Chondrocyte (in vitro differentiated cells): ENCODE results near the gene SNAP47. TPM values are rescaled to one million over a fixed set of nuclear protein-coding genes. Genes with fewer than 3 reads are reported as not detected.

ENCODE experiments used
- DNase-seq: peaks from one replicate; pipeline ENCODE4 v3.0.0; 2021; ENCODE audit warnings: mixed read lengths, low spot score
- H3K27ac Mint-ChIP-seq: one replicate; pipeline ENCODE4 v1.8.0; 2021; ENCODE audit warnings: mild to moderate bottlenecking, moderate library complexity, mixed read lengths; ENCODE audit not compliant: unreplicated experiment
- H3K27me3 Mint-ChIP-seq: 2 replicates; pipeline ENCODE4 v1.8.0; 2021; ENCODE audit warnings: low read depth, mixed read lengths
- H3K36me3 Mint-ChIP-seq: 2 replicates; pipeline ENCODE4 v1.8.0; 2021; ENCODE audit warnings: low read depth, mixed read lengths
- H3K4me1 Mint-ChIP-seq: 2 replicates; pipeline ENCODE4 v1.8.0; 2021; ENCODE audit warnings: low read depth, mild to moderate bottlenecking, mixed read lengths
- H3K4me3 Mint-ChIP-seq: one replicate; pipeline ENCODE4 v1.8.0; 2021; ENCODE audit warnings: mild to moderate bottlenecking, moderate library complexity, mixed read lengths; ENCODE audit not compliant: unreplicated experiment
- H3K9me3 Mint-ChIP-seq: 2 replicates; pipeline ENCODE4 v1.8.0; 2021; ENCODE audit warnings: low read depth, mixed read lengths
- total RNA-seq: library from RNA; stranded (reverse); gene quantifications from 3 replicates; pipeline ENCODE4 v1.2.1, GENCODE V29; 2021
- TF ChIP-seq, protein P1 (sequence below): fragments of 200-600 bp; sonication (generic); IDR thresholded peaks from 2 replicates; pipeline ENCODE4 v1.5.0; 2021; ENCODE audit warnings: antibody characterized with exemption, mild to moderate bottlenecking, moderate library complexity

The SNAP47 gene
- total RNA-seq, 1 donor from 2014 or later, result 22.5 TPM

GRCh38 chr1:227768640-227769039 is 33.4 kb downstream of the SNAP47 start:
- Mint-ChIP-seq H3K4me3 (no peak overlapping the region), H3K36me3 (peaks cover 25% of the 10 kb centered on the region), H3K27ac (no peak overlapping the region), H3K27me3 (no peaks in the 10 kb centered on the region), H3K9me3 (no peaks in the 10 kb centered on the region), H3K4me1 (peaks cover 8% of the 10 kb centered on the region)
- TF ChIP-seq, protein P1, sequence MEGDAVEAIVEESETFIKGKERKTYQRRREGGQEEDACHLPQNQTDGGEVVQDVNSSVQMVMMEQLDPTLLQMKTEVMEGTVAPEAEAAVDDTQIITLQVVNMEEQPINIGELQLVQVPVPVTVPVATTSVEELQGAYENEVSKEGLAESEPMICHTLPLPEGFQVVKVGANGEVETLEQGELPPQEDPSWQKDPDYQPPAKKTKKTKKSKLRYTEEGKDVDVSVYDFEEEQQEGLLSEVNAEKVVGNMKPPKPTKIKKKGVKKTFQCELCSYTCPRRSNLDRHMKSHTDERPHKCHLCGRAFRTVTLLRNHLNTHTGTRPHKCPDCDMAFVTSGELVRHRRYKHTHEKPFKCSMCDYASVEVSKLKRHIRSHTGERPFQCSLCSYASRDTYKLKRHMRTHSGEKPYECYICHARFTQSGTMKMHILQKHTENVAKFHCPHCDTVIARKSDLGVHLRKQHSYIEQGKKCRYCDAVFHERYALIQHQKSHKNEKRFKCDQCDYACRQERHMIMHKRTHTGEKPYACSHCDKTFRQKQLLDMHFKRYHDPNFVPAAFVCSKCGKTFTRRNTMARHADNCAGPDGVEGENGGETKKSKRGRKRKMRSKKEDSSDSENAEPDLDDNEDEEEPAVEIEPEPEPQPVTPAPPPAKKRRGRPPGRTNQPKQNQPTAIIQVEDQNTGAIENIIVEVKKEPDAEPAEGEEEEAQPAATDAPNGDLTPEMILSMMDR, result no peak
- DNase-seq, result no peak

- Mint-ChIP-seq H3K4me3 (no peak overlapping the region), H3K27me3 (no peaks in the 10 kb centered on the region), H3K27ac (no peak overlapping the region), H3K36me3 (peaks cover 25% of the 10 kb centered on the region), H3K9me3 (no peaks in the 10 kb centered on the region), H3K4me1 (peaks cover 1% of the 10 kb centered on the region)
- TF ChIP-seq, protein P1, result no peak
- no peak for DNase-seq
Measured at GRCh38 chr1:227769047-227769935, 34.1 kb downstream of the SNAP47 start.

- Mint-ChIP-seq H3K4me1 (no peaks in the 10 kb centered on the region), H3K36me3 (peaks cover 25% of the 10 kb centered on the region), H3K27ac (no peak overlapping the region), H3K9me3 (no peaks in the 10 kb centered on the region), H3K4me3 (no peak overlapping the region), H3K27me3 (no peaks in the 10 kb centered on the region)
- TF ChIP-seq, protein P1, result no peak
- no peak for DNase-seq
Measured at GRCh38 chr1:227769936-227770494, 34.8 kb downstream of the SNAP47 start.

- H3K4me3 Mint-ChIP-seq, result no peak overlapping the region
- no peaks in the 10 kb centered on the region for H3K27me3 Mint-ChIP-seq
- TF ChIP-seq, protein P1, result no peak
- no peak overlapping the region for H3K27ac Mint-ChIP-seq
- no peaks in the 10 kb centered on the region for H3K4me1 Mint-ChIP-seq
- peak; percentile 86 for DNase-seq
- H3K9me3 Mint-ChIP-seq, result no peaks in the 10 kb centered on the region
- peaks cover 25% of the 10 kb centered on the region for H3K36me3 Mint-ChIP-seq
Measured at GRCh38 chr1:227770812-227771211, 35.6 kb downstream of the SNAP47 start.

DNA sequence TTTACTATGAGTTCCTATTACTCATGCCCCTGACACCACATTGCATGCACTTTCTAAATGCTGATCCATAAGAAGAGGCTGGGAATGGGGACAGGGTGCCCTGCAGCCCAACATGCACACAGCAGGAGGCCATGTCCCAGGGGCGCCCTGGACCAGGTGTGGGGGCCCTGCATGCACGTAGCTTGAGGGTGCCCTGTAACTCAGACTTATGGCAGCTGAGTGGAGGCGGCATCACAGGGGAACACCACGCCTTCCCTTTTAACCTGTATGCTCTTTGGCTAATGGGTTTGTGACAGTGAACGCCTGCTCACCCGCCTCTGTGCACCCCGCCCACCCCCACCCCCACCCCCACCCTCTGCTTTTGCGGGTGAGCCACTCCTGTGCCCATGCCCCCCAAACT is 36.1 kb downstream of the SNAP47 start:
- Mint-ChIP-seq H3K36me3 (peaks cover 27% of the 10 kb centered on the region), H3K9me3 (no peaks in the 10 kb centered on the region), H3K4me3 (no peak overlapping the region), H3K4me1 (peaks cover 5% of the 10 kb centered on the region), H3K27ac (no peak overlapping the region), H3K27me3 (no peaks in the 10 kb centered on the region)
- no peak for DNase-seq
- TF ChIP-seq, protein P1, result no peak
